ENCODE results near the gene SMARCC2. TPM values are rescaled to one million over a fixed set of nuclear protein-coding genes. Genes with fewer than 3 reads are reported as not detected.

The SMARCC2 gene
- total and polyA plus RNA-seq, 2 donors (not counting 1 experiment from before 2014, with no cell fraction given): 60.2 to 70.8 TPM

- H3K4me3 ChIP-seq (replicated peaks in 1 of 4; ENCODE audit: control extremely low read depth in 1 of 4, insufficient read depth in 1 of 4, low read depth in 3 of 4, low read length in 4 of 4): no peak overlapping the region
- H3K4me2 ChIP-seq (ENCODE audit: extremely low read depth, insufficient read depth, low read length): no peak overlapping the region
- peaks cover 31% of the 10 kb centered on the region for H3K36me3 ChIP-seq (ENCODE audit: control insufficient read depth, insufficient read depth, low read length)
- H3K79me2 ChIP-seq (ENCODE audit: control insufficient read depth, insufficient read depth, low read length): no peaks in the 10 kb centered on the region
- H2AFZ ChIP-seq (ENCODE audit: low read length): no peak overlapping the region
- H4K20me1 ChIP-seq (ENCODE audit: control insufficient read depth, extremely low read depth, insufficient read depth, low read length): no peaks in the 10 kb centered on the region
- H3K9me3 ChIP-seq (ENCODE audit: control insufficient read depth, insufficient read depth, low read depth, low read length): no peaks in the 10 kb centered on the region
- H3K27ac ChIP-seq (ENCODE audit: insufficient read depth, low read length): no peak overlapping the region
- TF ChIP-seq, protein P1, sequence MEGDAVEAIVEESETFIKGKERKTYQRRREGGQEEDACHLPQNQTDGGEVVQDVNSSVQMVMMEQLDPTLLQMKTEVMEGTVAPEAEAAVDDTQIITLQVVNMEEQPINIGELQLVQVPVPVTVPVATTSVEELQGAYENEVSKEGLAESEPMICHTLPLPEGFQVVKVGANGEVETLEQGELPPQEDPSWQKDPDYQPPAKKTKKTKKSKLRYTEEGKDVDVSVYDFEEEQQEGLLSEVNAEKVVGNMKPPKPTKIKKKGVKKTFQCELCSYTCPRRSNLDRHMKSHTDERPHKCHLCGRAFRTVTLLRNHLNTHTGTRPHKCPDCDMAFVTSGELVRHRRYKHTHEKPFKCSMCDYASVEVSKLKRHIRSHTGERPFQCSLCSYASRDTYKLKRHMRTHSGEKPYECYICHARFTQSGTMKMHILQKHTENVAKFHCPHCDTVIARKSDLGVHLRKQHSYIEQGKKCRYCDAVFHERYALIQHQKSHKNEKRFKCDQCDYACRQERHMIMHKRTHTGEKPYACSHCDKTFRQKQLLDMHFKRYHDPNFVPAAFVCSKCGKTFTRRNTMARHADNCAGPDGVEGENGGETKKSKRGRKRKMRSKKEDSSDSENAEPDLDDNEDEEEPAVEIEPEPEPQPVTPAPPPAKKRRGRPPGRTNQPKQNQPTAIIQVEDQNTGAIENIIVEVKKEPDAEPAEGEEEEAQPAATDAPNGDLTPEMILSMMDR (conservative IDR thresholded peaks at IDR 0.05 in 1 of 2, IDR thresholded peaks at IDR 0.05 in 1 of 2; ENCODE audit: low read depth in 1 of 2, low read length in 2 of 2): no peak
- no peak for TF ChIP-seq EZH2 (IDR thresholded peaks at IDR 0.05; ENCODE audit: low read length, missing control alignments)
- no peak for DNase-seq (ENCODE audit: low read depth in 2 of 2)
- no peaks in the 10 kb centered on the region for H3K27me3 ChIP-seq (ENCODE audit: control insufficient read depth, insufficient read depth, low read length)
- H3K9ac ChIP-seq (ENCODE audit: insufficient read depth, low read length): no peak overlapping the region
- peaks cover 7% of the 10 kb centered on the region for H3K4me1 ChIP-seq (ENCODE audit: control insufficient read depth, extremely low read depth, insufficient read depth, low read length)
These were observed 18.7 kb upstream of the SMARCC2 start for GRCh38 chr12:56208006-56208405.

GRCh38 chr12:56206452-56207166 is 17.3 kb upstream of the SMARCC2 start:
- Histone ChIP-seq H4K20me1 (ENCODE audit: control insufficient read depth, extremely low read depth, insufficient read depth, low read length) (no peaks in the 10 kb centered on the region), H3K4me3 (replicated peaks in 1 of 4; ENCODE audit: control extremely low read depth in 1 of 4, insufficient read depth in 1 of 4, low read depth in 3 of 4, low read length in 4 of 4) (no peak overlapping the region), H3K36me3 (ENCODE audit: control insufficient read depth, insufficient read depth, low read length) (peaks cover 28% of the 10 kb centered on the region), H3K79me2 (ENCODE audit: control insufficient read depth, insufficient read depth, low read length) (no peaks in the 10 kb centered on the region), H2AFZ (ENCODE audit: low read length) (no peak overlapping the region), H3K27ac (ENCODE audit: insufficient read depth, low read length) (peak overlapping the region; percentile 47), H3K4me1 (ENCODE audit: control insufficient read depth, extremely low read depth, insufficient read depth, low read length) (peaks cover 7% of the 10 kb centered on the region), H3K4me2 (ENCODE audit: extremely low read depth, insufficient read depth, low read length) (no peak overlapping the region), H3K9ac (ENCODE audit: insufficient read depth, low read length) (no peak overlapping the region), H3K27me3 (ENCODE audit: control insufficient read depth, insufficient read depth, low read length) (no peaks in the 10 kb centered on the region), H3K9me3 (ENCODE audit: control insufficient read depth, insufficient read depth, low read depth, low read length) (no peaks in the 10 kb centered on the region)
- DNase-seq (ENCODE audit: low read depth in 2 of 2): peak; percentile 54 to 55
- TF ChIP-seq, protein P1 (conservative IDR thresholded peaks at IDR 0.05 in 1 of 2, IDR thresholded peaks at IDR 0.05 in 1 of 2; ENCODE audit: low read depth in 1 of 2, low read length in 2 of 2): peak; percentile 55 to 73
- no peak for TF ChIP-seq EZH2 (IDR thresholded peaks at IDR 0.05; ENCODE audit: low read length, missing control alignments)

- TF ChIP-seq EZH2 (IDR thresholded peaks at IDR 0.05; ENCODE audit: low read length, missing control alignments): no peak
- TF ChIP-seq, protein P1 (conservative IDR thresholded peaks at IDR 0.05 in 1 of 2, IDR thresholded peaks at IDR 0.05 in 1 of 2; ENCODE audit: low read depth in 1 of 2, low read length in 2 of 2): no peak
- Histone ChIP-seq H3K4me3 (replicated peaks in 1 of 4; ENCODE audit: control extremely low read depth in 1 of 4, insufficient read depth in 1 of 4, low read depth in 3 of 4, low read length in 4 of 4) (no peak overlapping the region), H3K9ac (ENCODE audit: insufficient read depth, low read length) (no peak overlapping the region), H3K9me3 (ENCODE audit: control insufficient read depth, insufficient read depth, low read depth, low read length) (no peaks in the 10 kb centered on the region), H3K4me2 (ENCODE audit: extremely low read depth, insufficient read depth, low read length) (no peak overlapping the region), H3K27me3 (ENCODE audit: control insufficient read depth, insufficient read depth, low read length) (no peaks in the 10 kb centered on the region), H3K4me1 (ENCODE audit: control insufficient read depth, extremely low read depth, insufficient read depth, low read length) (peaks cover 7% of the 10 kb centered on the region), H3K79me2 (ENCODE audit: control insufficient read depth, insufficient read depth, low read length) (no peaks in the 10 kb centered on the region), H4K20me1 (ENCODE audit: control insufficient read depth, extremely low read depth, insufficient read depth, low read length) (no peaks in the 10 kb centered on the region), H2AFZ (ENCODE audit: low read length) (no peak overlapping the region), H3K36me3 (ENCODE audit: control insufficient read depth, insufficient read depth, low read length) (peaks cover 26% of the 10 kb centered on the region), H3K27ac (ENCODE audit: insufficient read depth, low read length) (no peak overlapping the region)
- no peak for DNase-seq (ENCODE audit: low read depth in 2 of 2)
These were observed 16.2 kb upstream of the SMARCC2 start for GRCh38 chr12:56205445-56205844.

Measured in fibroblast of lung (primary cell).